Nephron progenitor cell (in vitro differentiated cells): ENCODE measurements around the gene SP3.

Source experiments
- DNase-seq: peaks from one replicate; pipeline ENCODE4 v3.0.0; 2021
- H3K27ac Mint-ChIP-seq: 2 replicates; pipeline ENCODE4 v1.8.0; 2021; ENCODE audit warnings: mild to moderate bottlenecking, moderate library complexity, mixed read lengths
- H3K27me3 Mint-ChIP-seq: 2 replicates; pipeline ENCODE4 v1.8.0; 2021; ENCODE audit warnings: mild to moderate bottlenecking, low read depth, mixed read lengths; ENCODE audit not compliant: poor library complexity
- H3K36me3 Mint-ChIP-seq: 2 replicates; pipeline ENCODE4 v1.8.0; 2021; ENCODE audit warnings: low read depth, mixed read lengths
- H3K4me1 Mint-ChIP-seq: 2 replicates; pipeline ENCODE4 v1.8.0; 2021; ENCODE audit warnings: mixed read lengths
- H3K4me3 Mint-ChIP-seq: 2 replicates; pipeline ENCODE4 v1.8.0; 2021; ENCODE audit warnings: mild to moderate bottlenecking, moderate library complexity, mixed read lengths
- H3K9me3 Mint-ChIP-seq: 2 replicates; pipeline ENCODE4 v1.8.0; 2021; ENCODE audit warnings: mild to moderate bottlenecking, moderate library complexity, mixed read lengths
- TF ChIP-seq, protein P1 (sequence below): fragments of 200-600 bp; sonication (generic); IDR thresholded peaks from 2 replicates; pipeline ENCODE4 v1.5.0; 2021; ENCODE audit warnings: antibody characterized with exemption

The SP3 gene

DNA sequence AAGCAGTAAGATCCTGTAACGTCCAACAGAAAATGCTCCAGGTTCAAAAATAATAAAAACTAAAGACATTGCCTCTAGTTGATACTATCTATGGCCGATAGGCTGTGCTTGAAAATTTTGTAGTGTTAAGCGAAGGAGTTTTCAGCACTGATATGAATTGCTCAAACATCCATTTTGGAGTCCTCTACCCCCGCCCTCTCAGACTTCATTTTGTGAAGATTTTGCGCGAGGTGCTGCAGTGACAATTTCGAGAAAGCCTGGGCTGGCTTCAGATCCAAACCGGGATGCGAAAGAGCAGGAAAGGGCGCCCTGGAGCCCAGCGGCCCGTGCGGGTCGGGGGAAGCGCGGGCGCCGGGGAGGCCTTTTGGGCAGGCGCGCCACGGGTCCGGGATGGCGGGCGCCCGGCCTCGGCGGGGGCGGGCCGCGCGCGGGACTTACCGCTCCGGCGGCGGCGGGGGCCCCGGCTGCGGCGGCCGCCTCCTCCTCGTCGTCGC, 1.8 kb downstream of the SP3 start:
- TF ChIP-seq, protein P1, sequence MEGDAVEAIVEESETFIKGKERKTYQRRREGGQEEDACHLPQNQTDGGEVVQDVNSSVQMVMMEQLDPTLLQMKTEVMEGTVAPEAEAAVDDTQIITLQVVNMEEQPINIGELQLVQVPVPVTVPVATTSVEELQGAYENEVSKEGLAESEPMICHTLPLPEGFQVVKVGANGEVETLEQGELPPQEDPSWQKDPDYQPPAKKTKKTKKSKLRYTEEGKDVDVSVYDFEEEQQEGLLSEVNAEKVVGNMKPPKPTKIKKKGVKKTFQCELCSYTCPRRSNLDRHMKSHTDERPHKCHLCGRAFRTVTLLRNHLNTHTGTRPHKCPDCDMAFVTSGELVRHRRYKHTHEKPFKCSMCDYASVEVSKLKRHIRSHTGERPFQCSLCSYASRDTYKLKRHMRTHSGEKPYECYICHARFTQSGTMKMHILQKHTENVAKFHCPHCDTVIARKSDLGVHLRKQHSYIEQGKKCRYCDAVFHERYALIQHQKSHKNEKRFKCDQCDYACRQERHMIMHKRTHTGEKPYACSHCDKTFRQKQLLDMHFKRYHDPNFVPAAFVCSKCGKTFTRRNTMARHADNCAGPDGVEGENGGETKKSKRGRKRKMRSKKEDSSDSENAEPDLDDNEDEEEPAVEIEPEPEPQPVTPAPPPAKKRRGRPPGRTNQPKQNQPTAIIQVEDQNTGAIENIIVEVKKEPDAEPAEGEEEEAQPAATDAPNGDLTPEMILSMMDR = no peak
- peak overlapping the region; percentile 97 for H3K4me3 Mint-ChIP-seq

DNA sequence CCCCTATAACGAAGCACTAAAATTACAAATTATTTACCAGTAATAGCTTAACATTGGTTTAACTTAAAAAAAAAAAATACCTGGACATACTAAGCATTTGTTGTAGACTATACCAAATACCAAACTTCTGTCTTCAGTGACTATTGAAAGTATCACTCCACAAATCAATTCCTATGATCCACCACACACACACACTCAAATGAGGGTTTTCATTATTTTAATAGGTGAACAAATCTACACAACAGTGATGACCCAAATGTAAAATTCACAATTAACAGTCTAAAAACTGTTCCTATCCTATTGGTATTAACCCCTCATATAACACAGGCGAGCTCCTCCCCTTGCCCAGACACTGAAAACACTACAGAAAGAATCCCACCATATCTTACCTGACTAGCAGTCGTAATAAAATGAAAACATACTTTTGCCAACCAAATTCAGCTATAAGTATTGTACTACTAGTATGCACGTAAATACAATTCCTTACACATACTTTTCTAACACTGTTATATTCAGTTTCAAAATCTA, 2.5 kb downstream of the SP3 start:
- Mint-ChIP-seq H3K4me1 (peaks cover 53% of the 10 kb centered on the region), H3K4me3 (peak overlapping the region; percentile 97), H3K9me3 (peaks cover 29% of the 10 kb centered on the region), H3K27me3 (peaks cover 3% of the 10 kb centered on the region), H3K27ac (peak overlapping the region; percentile 99), H3K36me3 (peaks cover 49% of the 10 kb centered on the region)
- DNase-seq = no peak
- TF ChIP-seq, protein P1 = no peak

More for the DNA sequence above, 1.8 kb downstream of the SP3 start:
- DNase-seq = no peak
- Mint-ChIP-seq H3K27me3 (peaks cover 3% of the 10 kb centered on the region), H3K36me3 (peaks cover 46% of the 10 kb centered on the region), H3K27ac (peak overlapping the region; percentile 99), H3K9me3 (peaks cover 29% of the 10 kb centered on the region), H3K4me1 (peaks cover 49% of the 10 kb centered on the region)

DNA sequence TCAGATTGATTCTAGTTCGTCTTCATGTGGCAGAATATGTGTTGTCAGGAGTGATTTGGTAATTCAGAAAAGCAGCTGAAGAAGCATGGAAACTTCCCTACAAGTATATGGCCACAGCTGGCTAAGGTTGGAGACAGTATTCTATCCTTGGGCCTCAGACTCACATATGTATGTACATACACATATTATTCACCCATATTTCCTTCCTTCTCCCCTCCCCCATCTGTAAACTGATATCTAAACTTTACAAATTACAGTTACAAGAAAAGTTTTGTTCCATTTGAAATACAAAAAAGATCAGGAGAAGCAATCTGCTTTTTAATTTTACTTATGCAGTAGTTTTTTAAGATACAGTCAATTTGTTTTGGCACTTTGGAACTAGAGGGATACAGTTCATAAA, 3.1 kb downstream of the SP3 start:
- Mint-ChIP-seq H3K36me3 (peaks cover 54% of the 10 kb centered on the region), H3K27ac (peak overlapping the region; percentile 6)

DNA sequence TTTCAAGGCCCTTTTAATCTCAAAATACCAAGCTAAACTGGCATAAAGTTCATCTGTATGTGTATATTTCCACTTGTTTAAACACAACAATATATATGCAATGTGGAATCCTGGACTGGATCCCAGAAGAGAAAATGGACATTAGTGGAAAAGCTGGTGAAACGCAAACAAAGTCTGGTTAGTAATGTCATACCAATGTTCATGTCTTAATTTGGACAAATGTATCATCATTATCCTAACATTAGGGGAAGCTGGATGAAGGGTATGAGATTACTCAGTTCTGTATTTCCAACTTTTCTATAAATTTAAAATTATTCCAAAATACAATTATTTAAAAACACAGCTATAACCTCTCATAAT, 3.8 kb downstream of the SP3 start:
- TF ChIP-seq, protein P1 = no peak
- Mint-ChIP-seq H3K36me3 (peaks cover 61% of the 10 kb centered on the region), H3K4me1 (peaks cover 55% of the 10 kb centered on the region), H3K27ac (no peak overlapping the region), H3K9me3 (peaks cover 29% of the 10 kb centered on the region), H3K27me3 (peaks cover 3% of the 10 kb centered on the region), H3K4me3 (peak overlapping the region; percentile 54)
- no peak for DNase-seq

More for the DNA sequence above, 3.1 kb downstream of the SP3 start:
- Mint-ChIP-seq H3K27me3 (peaks cover 3% of the 10 kb centered on the region), H3K4me3 (peak overlapping the region; percentile 97), H3K4me1 (peaks cover 57% of the 10 kb centered on the region), H3K9me3 (peaks cover 29% of the 10 kb centered on the region)
- TF ChIP-seq, protein P1 = no peak
- no peak for DNase-seq

DNA sequence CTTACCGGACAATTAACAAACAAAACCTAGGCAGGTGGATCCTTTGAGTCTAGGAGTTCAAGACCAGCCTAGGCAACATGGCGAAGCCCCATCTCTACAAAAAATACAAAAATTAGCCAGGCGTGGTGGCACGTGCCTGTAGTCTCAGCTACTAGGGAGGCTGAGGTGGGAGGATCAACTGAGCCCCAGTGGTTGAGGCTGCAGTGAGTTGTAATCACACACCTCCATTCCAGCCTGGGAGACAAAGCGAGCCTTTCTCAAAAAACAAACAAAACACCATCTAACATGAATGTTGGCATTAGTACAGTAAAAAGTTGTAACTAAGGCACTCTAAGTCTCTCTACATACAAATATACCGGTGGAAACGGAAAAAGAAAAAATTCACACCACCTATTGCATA, 5.3 kb downstream of the SP3 start:
- H3K27ac Mint-ChIP-seq = peak overlapping the region; percentile 29
- no peak overlapping the region for H3K4me3 Mint-ChIP-seq
- peaks cover 3% of the 10 kb centered on the region for H3K27me3 Mint-ChIP-seq
- DNase-seq = no peak
- H3K9me3 Mint-ChIP-seq = peaks cover 29% of the 10 kb centered on the region
- peaks cover 76% of the 10 kb centered on the region for H3K36me3 Mint-ChIP-seq
- peaks cover 48% of the 10 kb centered on the region for H3K4me1 Mint-ChIP-seq
- TF ChIP-seq, protein P1 = no peak

DNA sequence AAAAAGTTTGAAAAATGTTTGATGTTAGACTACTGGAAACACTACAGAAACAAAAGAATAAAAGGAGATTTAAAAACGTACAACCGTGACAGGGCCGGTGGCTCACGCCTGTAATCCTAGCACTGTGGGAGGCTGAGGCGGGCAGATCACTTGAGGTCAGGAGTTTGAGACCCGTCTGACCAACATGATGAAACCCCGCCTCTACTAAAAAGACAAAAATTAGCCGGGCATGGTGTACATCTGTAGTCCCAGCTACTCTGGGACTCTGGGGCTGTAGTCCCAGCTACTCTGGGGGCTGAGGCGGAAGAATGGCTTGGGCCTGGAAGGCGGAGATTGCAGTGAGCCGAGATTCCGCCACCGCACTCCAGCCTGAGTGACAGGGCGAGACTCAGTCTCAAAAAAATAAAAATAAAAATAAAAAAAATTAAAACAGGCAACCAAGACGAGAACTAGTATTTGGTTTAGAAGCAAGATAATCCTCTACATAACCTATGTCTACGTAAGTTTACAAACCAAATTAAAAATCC, 5.8 kb downstream of the SP3 start:
- H3K36me3 Mint-ChIP-seq = peaks cover 81% of the 10 kb centered on the region
- H3K27me3 Mint-ChIP-seq = peaks cover 3% of the 10 kb centered on the region
- no peak overlapping the region for H3K4me3 Mint-ChIP-seq
- peaks cover 30% of the 10 kb centered on the region for H3K9me3 Mint-ChIP-seq
- TF ChIP-seq, protein P1 = no peak
- DNase-seq = no peak
- peaks cover 48% of the 10 kb centered on the region for H3K4me1 Mint-ChIP-seq
- peak overlapping the region; percentile 22 for H3K27ac Mint-ChIP-seq
